Measurements from ENCODE around the gene MAN2B2.

MAN2B2 gene

DNA sequence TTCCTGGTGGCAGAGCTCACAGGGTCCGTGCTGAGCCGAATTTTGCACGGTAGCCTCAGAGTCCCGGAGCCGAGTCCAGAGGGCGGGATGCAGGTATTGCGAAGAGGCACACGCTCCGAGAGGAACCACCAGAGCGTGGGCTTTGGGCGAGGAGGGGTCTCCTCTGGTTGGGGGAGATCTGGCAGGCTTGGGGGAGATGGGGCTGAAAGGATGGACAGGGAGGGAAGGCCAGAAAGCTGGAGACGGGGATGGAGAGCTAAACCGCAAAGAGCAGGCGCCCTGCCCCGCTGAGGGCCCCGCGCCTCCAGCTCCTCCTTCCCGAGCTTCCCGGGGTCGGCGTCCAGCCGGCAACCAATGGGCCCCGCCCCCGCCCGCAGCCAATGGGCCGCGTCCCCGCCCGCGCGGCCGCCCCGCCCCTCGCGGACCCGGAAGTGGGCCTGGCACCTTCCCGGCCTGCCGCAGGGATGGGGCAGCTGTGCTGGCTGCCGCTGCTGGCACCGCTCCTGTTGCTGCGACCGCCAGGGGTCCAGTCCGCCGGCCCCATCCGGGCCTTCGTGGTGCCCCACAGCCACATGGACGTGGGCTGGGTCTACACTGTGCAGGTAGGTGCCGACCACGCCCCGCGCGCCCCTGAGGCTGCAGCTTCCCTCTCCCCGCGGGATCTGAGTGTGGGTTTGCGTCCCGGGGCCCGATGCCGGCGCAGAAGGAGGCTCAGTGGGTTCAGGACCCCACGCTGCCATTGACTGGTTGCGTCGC, at the start of gene MAN2B2:
Gene MAN2B2, plus strand, starts transcription at position 443 of the 756 bp plus-strand sequence. Its CDS starts 22 bp downstream, at position 465.
- peak; percentile 84 for DNase-seq (ENCODE audit: low spot score)

DNA sequence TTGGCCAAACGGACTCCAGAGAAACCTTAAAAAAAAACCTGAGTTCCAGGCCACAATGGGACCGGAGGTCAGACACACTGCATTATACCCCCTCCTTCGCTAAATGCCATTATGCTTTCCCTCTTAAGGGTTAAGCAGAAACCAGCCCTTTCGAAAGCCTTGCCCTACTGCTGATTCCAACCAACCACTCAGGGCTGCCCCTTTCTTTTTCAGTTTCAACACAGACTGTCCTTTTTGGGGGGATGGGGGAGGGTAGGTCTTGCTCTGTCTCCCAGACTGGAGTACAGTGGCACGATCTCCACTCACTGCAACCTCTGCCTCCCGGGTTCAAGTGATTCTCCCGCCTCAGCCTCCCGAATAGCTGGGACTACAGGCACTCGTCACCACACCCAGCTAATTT, 49.5 kb upstream of the MAN2B2 start:
- no peak for DNase-seq (ENCODE audit: low spot score)

GRCh38 chr4:6526156-6526555, 48.8 kb upstream of the MAN2B2 start:
- no peak for DNase-seq (ENCODE audit: low spot score)

GRCh38 chr4:6526671-6527091, 48.3 kb upstream of the MAN2B2 start:
- DNase-seq (ENCODE audit: low spot score), result no peak

GRCh38 chr4:6527259-6527658, 47.7 kb upstream of the MAN2B2 start:
- DNase-seq (ENCODE audit: low spot score), result no peak

GRCh38 chr4:6527683-6528595, 47.0 kb upstream of the MAN2B2 start:
- DNase-seq (ENCODE audit: low spot score), result no peak

- DNase-seq (ENCODE audit: low spot score), result no peak
These were observed 46.0 kb upstream of the MAN2B2 start for GRCh38 chr4:6529021-6529420.

- DNase-seq (ENCODE audit: low spot score), result no peak
These were observed 44.7 kb upstream of the MAN2B2 start for GRCh38 chr4:6530301-6530700.

DNA sequence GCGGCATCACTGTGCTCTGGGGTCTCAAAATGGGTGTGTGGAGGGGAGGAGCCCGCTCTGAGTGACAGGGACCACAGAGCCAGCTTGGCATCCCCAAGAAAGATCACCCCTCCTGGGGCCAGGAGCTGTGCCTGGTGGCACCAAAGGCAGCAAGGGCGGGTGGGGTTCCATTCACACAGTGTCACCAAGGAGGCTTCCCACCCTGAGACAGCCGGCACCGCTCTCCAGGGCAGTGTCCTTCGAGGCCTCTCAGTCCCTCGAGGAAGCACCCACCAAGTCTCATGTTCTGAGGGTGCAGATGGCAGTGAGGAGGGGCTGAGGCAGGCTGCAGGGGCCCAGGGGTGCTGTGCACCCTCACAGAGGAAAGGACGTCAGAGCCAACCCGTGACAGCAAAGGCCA, 44.0 kb upstream of the MAN2B2 start:
- DNase-seq (ENCODE audit: low spot score), result no peak

DNA sequence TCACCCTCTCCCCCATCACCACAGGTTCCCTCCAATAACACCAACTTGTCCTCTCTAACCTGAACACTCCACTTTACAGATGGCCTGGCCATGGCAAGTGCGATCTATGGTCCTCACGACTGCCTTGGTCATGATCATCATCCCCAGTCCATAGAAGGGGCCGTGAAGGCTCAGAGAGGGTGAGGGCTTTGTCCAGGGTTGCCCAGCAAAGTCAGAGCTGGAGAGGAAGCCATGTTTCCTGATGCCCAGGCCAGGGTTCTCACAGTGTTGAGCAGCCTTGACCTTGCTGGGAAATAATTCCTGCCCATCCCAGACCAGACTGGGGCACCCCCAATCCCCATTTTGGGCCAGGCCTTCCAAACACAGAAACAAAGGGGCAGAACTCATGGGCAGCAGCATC, 42.9 kb upstream of the MAN2B2 start:
- DNase-seq (ENCODE audit: low spot score), result no peak

DNA sequence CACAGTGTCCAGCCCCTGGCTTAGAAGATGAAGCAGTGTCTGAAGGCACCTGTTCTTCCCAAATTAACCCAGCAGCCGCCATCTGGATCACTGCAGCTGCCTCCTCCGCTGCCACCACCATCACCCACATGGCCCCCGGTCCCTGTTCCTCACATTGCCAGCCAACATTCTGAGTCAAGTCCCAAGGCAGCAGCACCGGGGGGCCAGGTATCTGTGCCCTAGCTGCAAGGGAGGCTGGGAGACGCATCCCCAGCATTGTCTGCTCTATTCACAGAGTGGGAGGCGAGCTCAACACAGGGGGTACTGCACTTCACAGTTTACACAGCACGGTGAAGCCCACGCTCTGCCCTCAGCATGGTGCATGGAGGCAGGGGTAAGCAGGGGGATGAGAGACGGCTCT, 42.3 kb upstream of the MAN2B2 start:
- DNase-seq (ENCODE audit: low spot score), result no peak

- DNase-seq (ENCODE audit: low spot score), result no peak
These were observed 40.9 kb upstream of the MAN2B2 start for GRCh38 chr4:6534050-6534449.

- DNase-seq (ENCODE audit: low spot score), result no peak
These were observed 40.2 kb upstream of the MAN2B2 start for GRCh38 chr4:6534618-6535328.

DNA sequence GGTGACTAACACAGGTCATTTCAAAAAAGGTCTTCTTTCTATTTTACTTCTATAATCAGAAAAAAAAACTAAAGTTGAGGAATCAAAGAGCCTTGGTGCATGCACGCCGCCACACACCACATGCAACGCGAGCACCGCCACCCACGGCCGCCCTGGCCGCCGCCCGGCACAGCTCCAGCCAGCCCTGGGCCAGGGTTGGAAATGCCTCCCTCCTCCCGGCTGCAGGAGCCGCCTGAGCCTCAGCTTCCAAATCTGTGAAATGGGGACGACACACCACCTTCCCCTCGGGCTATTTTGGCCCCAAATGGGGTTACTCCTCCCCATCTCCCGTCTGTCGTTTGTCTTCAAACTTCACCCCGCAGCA, 39.7 kb upstream of the MAN2B2 start:
- no peak for DNase-seq (ENCODE audit: low spot score)

DNA sequence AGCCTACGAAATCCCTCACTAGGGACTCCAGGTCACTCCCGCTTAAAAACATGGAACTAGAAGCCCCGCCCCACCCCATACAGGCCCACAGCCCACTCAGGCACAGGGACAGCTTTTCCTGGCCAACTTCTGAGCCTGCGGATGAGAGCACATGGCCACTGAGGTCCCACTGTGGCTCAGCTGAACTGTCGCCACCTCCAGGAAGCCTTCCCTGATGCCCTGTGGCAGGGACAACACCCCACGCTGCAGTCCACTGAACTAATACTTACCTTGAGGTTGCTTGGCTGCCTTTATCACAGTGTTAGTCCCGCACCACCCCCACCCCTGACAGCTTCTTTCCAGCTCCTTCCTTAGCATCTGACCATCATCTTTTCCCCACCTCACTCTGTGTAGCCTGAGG, 39.3 kb upstream of the MAN2B2 start:
- no peak for DNase-seq (ENCODE audit: low spot score)

DNA sequence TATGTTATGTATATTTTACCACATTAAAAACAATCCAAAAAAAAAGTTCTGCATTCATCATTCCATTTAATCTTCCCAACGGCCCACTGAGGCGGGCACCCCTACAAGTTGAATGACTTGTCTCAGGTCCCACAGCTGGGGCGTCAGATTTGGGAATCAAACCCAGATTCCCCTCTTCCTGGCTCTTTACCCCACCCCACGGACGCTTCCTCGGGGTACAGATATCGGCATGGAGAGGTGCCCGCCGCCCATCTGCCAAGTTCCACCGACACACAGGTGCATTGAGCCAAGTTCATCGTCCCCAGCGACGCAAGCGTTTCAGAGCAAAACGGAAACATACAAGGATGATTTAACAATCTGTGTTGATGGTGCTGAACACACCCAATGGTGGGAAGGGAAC, 36.9 kb upstream of the MAN2B2 start:
- no peak for DNase-seq (ENCODE audit: low spot score)

DNA sequence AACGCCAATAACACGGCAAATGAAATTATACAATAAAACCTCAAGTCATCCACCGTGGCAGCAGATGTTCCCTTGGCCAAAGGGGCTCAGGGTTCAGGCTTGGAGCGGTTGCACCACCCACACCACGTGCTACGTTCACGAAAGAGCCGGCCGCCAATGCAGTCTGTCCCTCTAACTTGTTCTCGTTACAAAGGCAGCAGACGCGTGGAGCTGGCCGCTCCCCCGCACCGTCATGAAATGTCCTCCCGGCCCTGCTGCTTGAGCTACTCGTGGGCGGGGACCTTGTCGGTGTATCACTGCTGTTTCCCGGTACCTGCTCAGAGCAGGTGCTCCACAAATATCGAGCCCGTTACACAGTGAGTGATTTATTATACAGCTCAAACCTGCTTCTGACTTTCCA, 36.4 kb upstream of the MAN2B2 start:
- DNase-seq (ENCODE audit: low spot score), result no peak

DNA sequence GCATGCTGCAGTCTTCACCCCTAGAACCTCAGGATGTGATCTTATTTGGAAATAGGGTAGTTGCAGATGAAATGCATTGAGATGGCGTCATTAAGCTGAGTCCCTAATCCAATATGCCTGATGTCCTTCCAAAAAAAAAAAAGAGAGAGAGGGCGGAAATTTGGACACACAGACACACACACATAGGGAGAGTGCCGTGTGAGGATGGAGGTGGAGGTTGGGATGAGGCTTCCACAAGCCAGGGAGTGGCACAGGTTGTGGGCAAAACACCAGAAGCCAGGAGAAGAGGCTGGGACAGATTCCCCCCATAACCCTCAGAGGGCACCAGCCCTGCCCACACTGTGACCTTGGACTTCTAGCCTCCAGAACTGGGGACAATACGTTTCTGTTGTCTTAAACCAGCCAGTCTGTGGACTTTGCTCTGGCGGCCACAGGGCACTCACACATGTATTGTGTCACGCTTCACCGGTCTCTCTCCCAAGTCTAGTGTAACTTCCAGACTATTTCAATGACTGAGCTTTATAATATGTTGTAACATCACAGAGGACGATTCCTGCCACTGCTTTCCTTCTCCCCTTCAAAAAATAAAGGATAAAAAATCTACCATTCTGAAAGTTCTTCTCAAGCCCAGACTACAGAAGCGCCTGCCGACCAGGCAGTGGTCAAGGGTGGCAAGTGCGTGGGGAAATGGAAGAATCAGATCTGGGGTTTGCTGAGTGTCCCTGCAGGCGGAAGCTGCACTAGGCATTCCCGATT, 35.8 kb upstream of the MAN2B2 start:
- DNase-seq (ENCODE audit: low spot score), result no peak

- DNase-seq (ENCODE audit: low spot score), result no peak
These were observed 34.1 kb upstream of the MAN2B2 start for GRCh38 chr4:6540879-6541278.

- DNase-seq (ENCODE audit: low spot score), result no peak
These were observed 33.2 kb upstream of the MAN2B2 start for GRCh38 chr4:6541789-6542188.

DNA sequence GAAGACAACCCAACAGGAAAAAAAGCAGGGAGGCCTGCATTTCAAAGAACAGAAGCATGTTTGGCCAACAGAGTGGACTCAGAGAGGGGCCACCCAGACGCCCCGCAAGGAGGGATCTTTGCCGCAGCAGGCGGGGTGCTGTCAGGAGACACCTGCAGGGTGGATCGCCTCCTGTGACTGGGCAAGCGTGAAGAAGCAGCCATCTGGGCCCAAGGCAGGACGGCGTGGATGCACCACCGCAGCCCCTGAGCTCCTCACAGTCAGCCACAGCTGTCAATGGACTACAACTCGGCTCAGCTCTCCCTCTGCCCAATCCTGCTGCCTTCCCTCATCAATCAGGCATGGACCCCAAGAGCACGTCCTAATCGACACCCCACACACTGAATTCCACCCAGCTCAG, 32.0 kb upstream of the MAN2B2 start:
- no peak for DNase-seq (ENCODE audit: low spot score)

GRCh38 chr4:6546091-6546490, 28.9 kb upstream of the MAN2B2 start:
- no peak for DNase-seq (ENCODE audit: low spot score)

All from globus pallidus (tissue), 1 donor.